Muscle of arm (tissue), 12 donors: ENCODE results near the gene KRT31. TPM values are rescaled to one million over a fixed set of nuclear protein-coding genes. Genes with fewer than 3 reads are reported as not detected.
"Not testable (repeated sequence)": the region's sequence is repeated elsewhere in the genome, so short reads cannot be mapped to it uniquely, and the experiment has no call there.

Source experiments
- DNase-seq: peaks from one replicate; pipeline ENCODE4 v3.0.0-alpha.2; 2013
- polyA plus RNA-seq, 12 donors: library from polyadenylated mRNA; unstranded; fragments of 120-200 nt; gene quantifications; one replicate each; pipeline ENCODE4 v1.2.1, GENCODE V29; 2013; ENCODE audit not compliant: insufficient read length in 12 of 12

KRT31 gene
- polyA plus RNA-seq, 12 donors = 3.5 to 6.3 (median 4.4) TPM; not detected in 2

GRCh38 chr17:41418116-41418860, 20.9 kb upstream of the KRT31 start:
- no peak for DNase-seq

GRCh38 chr17:41417576-41418015, 20.2 kb upstream of the KRT31 start:
- no peak for DNase-seq

- no peak for DNase-seq
Observed at GRCh38 chr17:41417127-41417526, 19.7 kb upstream of the KRT31 start.

GRCh38 chr17:41416479-41416878, 19.1 kb upstream of the KRT31 start:
- no peak for DNase-seq

GRCh38 chr17:41415833-41416335, 18.5 kb upstream of the KRT31 start:
- DNase-seq = no peak

GRCh38 chr17:41415411-41415810, 18.0 kb upstream of the KRT31 start:
- DNase-seq = no peak

- no peak for DNase-seq
Observed at GRCh38 chr17:41413982-41414381, 16.6 kb upstream of the KRT31 start.

- DNase-seq = no peak
Observed at GRCh38 chr17:41413353-41413957, 16.0 kb upstream of the KRT31 start.

GRCh38 chr17:41411072-41411840, 13.8 kb upstream of the KRT31 start:
- DNase-seq = no peak

- DNase-seq = no peak
Observed at GRCh38 chr17:41407226-41407625, 9.8 kb upstream of the KRT31 start.

GRCh38 chr17:41406205-41406604, 8.8 kb upstream of the KRT31 start:
- DNase-seq = no peak

- no peak for DNase-seq
Observed at GRCh38 chr17:41404024-41404671, 6.7 kb upstream of the KRT31 start.

GRCh38 chr17:41403404-41404023, 6.1 kb upstream of the KRT31 start:
- no peak for DNase-seq

GRCh38 chr17:41402161-41402560, 4.8 kb upstream of the KRT31 start:
- DNase-seq = no peak

- no peak for DNase-seq
Observed at GRCh38 chr17:41396340-41396739, 1.1 kb downstream of the KRT31 start.

GRCh38 chr17:41395611-41396010, 1.8 kb downstream of the KRT31 start:
- DNase-seq = no peak

- not testable (repeated sequence) for DNase-seq
Observed at GRCh38 chr17:41395044-41395443, 2.4 kb downstream of the KRT31 start.

- no peak for DNase-seq
Observed at GRCh38 chr17:41394254-41394996, 3.0 kb downstream of the KRT31 start.

- no peak for DNase-seq
Observed at GRCh38 chr17:41393826-41394225, 3.6 kb downstream of the KRT31 start.

- DNase-seq = no peak
Observed at GRCh38 chr17:41393294-41393693, 4.1 kb downstream of the KRT31 start.

GRCh38 chr17:41392278-41392677, 5.1 kb downstream of the KRT31 start:
- no peak for DNase-seq
